ENCODE results near the gene KNDC1. TPM values are rescaled to one million over a fixed set of nuclear protein-coding genes. Genes with fewer than 3 reads are reported as not detected.

The KNDC1 gene
- total and polyA plus RNA-seq, 10 donors, result 0.05 to 3.5 (median 1.0) TPM

DNA sequence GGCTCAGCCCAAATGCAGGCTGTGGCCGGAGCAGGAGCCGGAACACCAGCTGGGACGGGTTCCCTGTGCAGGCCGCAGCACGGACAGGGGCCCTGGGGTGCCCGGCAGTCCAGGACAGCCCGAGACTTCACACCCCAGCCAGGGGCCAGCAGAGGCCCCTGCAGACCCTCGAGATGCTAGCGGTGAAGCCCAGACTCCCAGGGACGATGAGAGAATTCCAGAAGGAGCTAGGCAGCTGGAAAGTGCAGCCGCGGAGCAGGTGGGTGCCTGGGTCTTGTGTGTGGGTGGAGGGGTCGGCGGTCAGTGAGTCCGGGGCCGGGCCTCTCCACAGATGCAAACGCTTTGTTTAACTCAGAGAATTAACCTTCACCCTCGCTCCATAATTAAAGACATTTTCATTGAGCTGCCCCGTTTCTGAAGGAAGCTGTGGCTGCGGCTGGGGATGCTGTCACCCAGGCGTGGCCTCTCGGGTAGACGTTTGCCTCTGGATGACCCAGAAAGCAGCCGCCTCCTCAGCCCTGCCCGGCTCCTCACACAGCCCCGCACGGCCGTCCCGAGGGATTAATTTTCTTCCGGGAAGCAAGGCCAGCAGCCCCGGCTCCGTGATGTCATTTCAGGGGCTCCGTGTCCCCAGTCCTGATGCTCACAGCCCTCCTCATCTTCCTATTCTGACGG lies 26.5 kb downstream of the KNDC1 start:
- Histone ChIP-seq H3K4me3 (no peak overlapping the region), H3K4me1 (no peaks in the 10 kb centered on the region), H3K27ac (no peak overlapping the region), H3K27me3 (replicated peaks in 1 of 7) (peaks cover 0 to 53% (median 0%) of the 10 kb centered on the region in 7 donors), H3K36me3 (no peaks in the 10 kb centered on the region), H3K9me3 (peaks cover 0 to under 1% (median 0%) of the 10 kb centered on the region in 8 donors)
- intact Hi-C loops (cut with DNase I; ENCODE audit: low total_unique reads), result no loop called here
- DNase-seq, result no peak
- WGBS, 5 donors, result 70 to 81% (median 74%) methylated on average over 27 to 34 of the region's 34 CpGs
- TF ChIP-seq POLR2AphosphoS5 (IDR thresholded peaks at IDR 0.05) (no peak), POLR2A (IDR thresholded peaks at IDR 0.05) (no peak)
- TF ChIP-seq, protein P1, sequence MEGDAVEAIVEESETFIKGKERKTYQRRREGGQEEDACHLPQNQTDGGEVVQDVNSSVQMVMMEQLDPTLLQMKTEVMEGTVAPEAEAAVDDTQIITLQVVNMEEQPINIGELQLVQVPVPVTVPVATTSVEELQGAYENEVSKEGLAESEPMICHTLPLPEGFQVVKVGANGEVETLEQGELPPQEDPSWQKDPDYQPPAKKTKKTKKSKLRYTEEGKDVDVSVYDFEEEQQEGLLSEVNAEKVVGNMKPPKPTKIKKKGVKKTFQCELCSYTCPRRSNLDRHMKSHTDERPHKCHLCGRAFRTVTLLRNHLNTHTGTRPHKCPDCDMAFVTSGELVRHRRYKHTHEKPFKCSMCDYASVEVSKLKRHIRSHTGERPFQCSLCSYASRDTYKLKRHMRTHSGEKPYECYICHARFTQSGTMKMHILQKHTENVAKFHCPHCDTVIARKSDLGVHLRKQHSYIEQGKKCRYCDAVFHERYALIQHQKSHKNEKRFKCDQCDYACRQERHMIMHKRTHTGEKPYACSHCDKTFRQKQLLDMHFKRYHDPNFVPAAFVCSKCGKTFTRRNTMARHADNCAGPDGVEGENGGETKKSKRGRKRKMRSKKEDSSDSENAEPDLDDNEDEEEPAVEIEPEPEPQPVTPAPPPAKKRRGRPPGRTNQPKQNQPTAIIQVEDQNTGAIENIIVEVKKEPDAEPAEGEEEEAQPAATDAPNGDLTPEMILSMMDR (IDR thresholded peaks at IDR 0.05 in 8 of 11, conservative IDR thresholded peaks at IDR 0.05 in 3 of 11), result no peak

DNA sequence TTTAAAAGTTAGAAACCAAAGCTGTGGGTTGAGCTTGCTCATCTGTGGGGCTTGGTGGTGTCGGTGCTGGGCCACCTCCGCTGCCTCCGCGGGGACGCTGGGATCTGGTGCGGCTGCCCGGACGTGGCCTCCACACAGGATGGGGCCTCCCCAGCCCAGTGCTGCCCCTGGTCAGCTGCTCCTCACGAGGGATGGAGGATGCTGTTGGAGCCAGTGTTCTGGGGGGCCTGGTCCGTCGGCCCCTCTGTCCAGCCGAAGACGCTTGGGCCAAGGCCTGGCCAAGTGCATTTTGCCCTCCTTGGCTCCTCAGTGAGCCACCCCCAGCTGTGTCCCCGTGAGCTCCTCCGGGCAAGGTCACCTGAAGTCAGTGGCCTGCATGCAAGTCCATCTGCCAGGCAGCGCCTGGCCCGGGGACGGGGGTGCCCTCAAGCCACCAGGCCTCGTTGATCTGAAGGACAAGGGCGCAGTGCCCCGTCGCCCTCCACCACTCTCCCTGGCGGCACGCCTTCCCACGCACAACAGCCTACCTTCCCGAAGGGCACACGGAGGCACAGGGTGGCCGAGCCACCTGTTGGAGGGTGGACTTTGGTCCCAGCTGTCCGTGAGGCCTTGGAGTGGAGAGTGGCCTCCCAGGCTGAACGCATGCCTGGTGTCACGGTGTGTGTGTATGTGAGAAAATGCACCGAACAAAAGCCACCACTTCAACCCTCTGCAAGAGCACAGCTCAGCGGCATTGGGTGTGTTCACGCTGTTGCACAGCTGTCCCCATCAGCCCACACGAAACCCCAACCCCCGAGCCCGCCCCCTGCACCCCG lies 27.3 kb downstream of the KNDC1 start:
- H3K9me3 ChIP-seq, result peaks cover 0 to 8% (median 0%) of the 10 kb centered on the region in 8 donors
- no peaks in the 10 kb centered on the region for H3K36me3 ChIP-seq
- peaks cover 0 to 45% (median 0%) of the 10 kb centered on the region in 7 donors for H3K27me3 ChIP-seq (replicated peaks in 1 of 7)
- TF ChIP-seq POLR2A (IDR thresholded peaks at IDR 0.05) (no peak), POLR2AphosphoS5 (IDR thresholded peaks at IDR 0.05) (no peak)
- TF ChIP-seq, protein P1 (IDR thresholded peaks at IDR 0.05 in 8 of 11, conservative IDR thresholded peaks at IDR 0.05 in 3 of 11), result no peak
- intact Hi-C loops (cut with DNase I; ENCODE audit: low total_unique reads), result no loop called here
- no peak overlapping the region for H3K27ac ChIP-seq
- no peaks in the 10 kb centered on the region for H3K4me1 ChIP-seq
- H3K4me3 ChIP-seq, result no peak overlapping the region
- WGBS, 5 donors, result 84 to 91% (median 89%) methylated on average over 11 to 38 of the region's 38 CpGs
- no peak for DNase-seq

DNA sequence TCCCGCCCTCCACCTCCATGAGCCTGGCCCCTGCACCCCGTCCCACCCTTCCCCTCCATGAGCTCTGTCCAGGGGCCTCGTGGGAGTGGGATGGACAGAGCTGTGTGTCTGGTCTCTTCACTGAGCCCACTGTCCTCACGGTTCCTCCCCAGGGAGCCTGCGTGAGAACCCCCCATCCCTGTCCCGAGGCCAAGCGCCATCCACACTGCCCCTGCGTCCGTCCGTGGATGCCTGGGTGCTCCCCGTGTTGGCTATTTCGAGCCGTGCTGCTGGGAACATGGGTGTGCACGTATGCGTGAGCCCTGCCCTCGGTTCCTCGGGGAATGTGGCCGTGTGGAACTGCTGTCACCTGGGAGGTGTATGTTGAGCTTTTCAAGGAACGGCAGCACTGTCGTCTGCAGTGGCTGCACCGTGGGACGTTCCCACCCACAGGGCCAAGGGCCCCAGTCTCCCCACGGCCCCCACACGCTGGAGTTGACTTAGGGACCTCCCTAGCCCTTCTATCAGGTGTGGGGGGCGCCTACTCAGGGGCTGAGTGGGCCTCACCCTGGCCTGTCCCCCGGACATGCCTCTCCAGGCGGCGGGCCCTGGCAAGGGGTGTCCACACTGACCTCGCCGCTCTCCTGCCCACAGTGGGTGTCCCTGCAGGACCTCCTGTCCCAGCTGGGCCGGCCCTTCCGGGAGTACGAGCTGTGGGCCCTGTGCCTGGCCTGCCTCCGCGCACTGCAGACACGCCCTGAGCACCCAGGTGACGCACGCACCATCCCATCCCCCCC lies 28.1 kb downstream of the KNDC1 start:
- peaks cover 0 to 41% (median 0%) of the 10 kb centered on the region in 7 donors for H3K27me3 ChIP-seq (replicated peaks in 1 of 7)
- no peaks in the 10 kb centered on the region for H3K36me3 ChIP-seq
- no peaks in the 10 kb centered on the region for H3K4me1 ChIP-seq
- TF ChIP-seq POLR2A (IDR thresholded peaks at IDR 0.05) (no peak), POLR2AphosphoS5 (IDR thresholded peaks at IDR 0.05) (no peak)
- TF ChIP-seq, protein P1 (IDR thresholded peaks at IDR 0.05 in 8 of 11, conservative IDR thresholded peaks at IDR 0.05 in 3 of 11), result no peak
- intact Hi-C loops (cut with DNase I; ENCODE audit: low total_unique reads), result no loop called here
- H3K27ac ChIP-seq, result no peak overlapping the region
- peaks cover 0 to 15% (median 1%) of the 10 kb centered on the region in 8 donors for H3K9me3 ChIP-seq
- H3K4me3 ChIP-seq, result no peak overlapping the region
- WGBS, 5 donors, result 82 to 89% (median 86%) methylated on average over 26 to 38 of the region's 38 CpGs
- no peak for DNase-seq
